GM18511 (cell line): ENCODE results near the gene LRFN2.

Source experiments
- ATAC-seq: cut with Tn5 transposase; IDR thresholded peaks from one replicate; pipeline ENCODE4 v1.9.1; 2021; ENCODE audit warnings: mild to moderate bottlenecking, moderate library complexity; ENCODE audit not compliant: unreplicated experiment

LRFN2 gene

DNA sequence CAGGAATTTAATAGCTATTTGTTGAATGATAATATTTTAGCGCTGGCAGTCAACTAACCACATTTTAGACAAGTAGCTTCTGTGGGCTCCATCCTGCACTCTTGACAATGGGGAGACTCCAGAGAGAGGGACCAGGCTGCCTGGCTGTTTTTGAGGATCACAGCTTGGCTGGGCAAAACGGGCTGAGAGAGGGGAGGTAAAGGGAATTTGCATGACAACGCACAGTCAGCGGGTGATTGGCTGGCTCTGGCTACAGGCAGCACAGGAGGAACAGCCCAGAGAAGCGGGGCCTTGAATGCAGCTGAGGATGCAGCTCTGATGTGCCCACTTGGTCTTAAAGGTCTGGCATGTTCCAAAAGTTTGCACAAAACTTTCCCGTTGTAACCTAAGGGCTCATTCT lies 41.2 kb downstream of the LRFN2 start:
- ATAC-seq: no peak

DNA sequence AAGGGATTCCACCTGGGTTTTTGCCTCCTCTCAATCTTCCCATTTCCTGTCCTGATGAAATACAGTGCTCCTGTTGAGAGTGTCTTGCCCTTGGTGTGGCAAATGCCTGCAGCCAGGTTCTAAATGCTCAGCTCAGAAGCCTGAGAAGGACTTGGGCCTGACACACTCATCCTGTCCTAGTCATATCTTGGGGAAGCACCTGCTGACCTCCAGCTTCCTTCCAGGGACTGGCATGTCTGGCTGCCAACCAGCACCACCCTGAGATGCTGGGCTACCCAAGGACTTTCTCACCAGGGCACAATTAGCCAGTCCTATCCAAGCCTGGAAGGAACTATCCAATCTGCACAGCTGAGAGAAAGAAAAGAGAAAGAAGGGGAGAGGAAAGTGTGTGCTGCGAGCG lies 43.4 kb downstream of the LRFN2 start:
- ATAC-seq: no peak

DNA sequence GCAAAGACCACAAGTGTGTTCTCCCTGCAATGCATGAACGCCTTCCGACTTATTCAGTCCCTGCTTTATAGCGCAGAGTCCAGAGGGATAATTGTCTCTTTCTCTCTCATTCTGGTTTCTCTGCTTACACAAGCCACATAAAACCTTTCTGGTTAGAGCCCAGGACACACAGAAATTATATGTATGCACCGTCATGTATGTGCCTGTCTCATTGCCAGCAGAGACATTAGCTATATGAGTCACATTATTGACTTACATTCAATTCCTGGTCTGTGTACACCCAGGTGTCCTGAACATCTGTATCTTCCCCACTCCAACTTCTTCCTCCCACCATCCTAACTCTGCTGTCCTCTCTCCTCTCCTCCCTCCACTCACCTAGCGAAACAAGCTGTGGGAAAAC lies 44.0 kb downstream of the LRFN2 start:
- no peak for ATAC-seq

DNA sequence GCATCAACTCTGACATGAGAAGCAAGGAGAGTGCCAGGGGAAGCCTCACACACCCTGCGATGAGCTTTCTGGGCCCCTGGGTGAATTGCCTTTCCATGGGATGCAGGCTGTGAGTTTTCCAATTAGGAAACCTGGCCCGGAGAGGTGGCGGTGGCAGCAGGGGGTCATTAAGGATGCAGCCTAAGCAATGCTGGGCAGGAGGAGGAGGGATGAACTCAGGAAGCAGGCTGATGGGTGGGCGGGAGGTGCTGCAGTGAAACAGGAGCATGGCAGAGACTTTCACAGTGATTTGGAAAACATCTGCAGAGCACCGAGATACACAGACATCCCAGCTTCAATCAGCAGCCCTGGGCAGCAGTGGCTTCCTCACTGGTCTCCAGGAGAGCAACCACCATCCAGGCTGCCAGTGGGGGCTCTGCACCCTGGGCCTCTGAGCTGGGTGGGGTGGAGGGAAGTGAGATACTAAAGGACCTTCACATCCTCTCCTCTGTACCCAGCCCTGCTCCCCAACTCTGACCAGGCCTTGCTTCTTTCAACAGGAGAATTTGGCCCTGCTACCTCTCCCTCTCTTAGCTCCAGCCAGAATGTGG lies 44.9 kb downstream of the LRFN2 start:
- no peak for ATAC-seq

DNA sequence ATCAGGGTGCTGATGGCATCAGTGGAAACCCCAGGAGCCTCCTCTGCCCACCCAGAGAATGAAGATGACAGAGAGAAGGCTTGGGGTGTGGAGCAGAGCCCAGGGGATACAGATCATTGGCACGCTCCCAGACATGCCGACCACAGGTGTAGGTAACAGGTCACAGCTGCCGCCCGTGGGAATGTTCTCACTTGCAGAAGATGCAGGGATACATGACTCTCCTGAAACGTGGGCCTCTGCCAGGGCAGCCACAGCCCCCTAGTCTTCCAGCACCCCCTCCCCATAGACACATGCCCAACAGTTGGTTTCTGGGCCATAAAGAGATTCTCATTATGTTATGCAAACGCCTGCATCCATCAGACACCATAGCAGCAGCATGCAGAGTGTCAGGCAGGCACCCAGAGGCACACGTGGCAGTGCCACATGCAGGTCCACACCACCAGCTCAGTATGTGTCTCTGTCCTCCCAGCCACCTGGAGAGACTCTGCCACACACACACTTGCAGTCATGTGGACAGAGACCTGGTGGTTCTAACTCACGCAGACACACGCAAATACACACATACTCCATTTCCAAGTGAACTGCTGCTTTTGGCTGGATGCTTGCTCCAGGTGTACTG lies 45.5 kb downstream of the LRFN2 start:
- no peak for ATAC-seq

DNA sequence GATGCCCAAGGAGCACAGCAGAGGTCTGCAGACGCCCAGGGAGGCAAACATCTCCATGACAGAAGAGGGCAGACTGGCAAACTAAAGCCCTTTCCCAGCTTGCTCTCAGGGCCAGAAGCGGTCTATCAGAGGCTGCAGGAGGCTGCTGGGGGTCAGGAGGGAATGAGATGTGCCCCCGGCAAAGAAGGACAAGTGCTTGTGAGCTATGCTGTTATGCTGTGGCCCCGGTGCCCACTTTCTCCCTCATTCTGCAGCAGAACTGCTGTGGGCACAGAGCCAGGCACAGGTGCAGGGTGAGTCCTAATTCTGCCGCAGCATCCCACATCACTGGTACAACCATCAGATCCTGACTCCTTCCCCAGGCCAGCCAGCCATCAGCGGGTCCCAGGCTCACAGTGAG lies 46.4 kb downstream of the LRFN2 start:
- no peak for ATAC-seq

DNA sequence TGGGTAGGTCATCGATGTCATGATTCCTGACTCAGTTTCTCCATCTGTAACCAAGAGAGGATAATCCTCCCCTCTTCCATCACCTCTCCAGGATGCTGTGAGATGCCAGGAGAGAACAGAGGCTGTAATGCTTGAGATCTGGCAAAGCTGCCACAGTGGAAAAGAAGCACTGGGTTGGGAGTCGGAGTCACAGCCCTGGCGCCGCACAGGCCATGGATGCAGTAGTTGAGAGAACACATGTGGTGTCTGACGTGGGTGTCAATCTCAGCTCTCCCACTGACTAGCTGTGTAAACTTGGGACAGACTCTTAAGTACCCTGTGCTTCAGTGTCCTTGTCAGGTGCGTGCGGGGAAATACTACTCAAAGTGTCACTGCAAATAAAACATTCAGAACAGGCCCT lies 47.3 kb downstream of the LRFN2 start:
- ATAC-seq: no peak

DNA sequence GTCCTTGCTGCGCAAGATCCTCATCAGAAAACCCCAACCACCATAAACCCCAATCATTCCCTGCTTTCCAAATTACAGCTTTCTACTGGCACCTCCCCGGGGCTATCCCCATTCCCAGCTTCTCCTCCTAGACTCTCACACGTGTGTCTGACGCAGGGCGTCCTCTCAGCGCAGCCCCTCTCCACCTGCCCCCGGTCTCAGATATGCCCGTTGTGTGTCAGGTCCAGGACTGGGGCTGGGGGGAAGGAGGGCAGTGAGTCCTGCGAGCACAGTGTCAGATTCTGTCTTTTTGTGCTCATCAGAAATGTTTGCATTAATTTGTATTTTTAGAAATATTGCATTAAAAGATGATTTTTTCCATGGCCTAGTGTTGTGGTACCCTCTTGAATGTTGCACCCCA lies 48.6 kb downstream of the LRFN2 start:
- ATAC-seq: no peak

DNA sequence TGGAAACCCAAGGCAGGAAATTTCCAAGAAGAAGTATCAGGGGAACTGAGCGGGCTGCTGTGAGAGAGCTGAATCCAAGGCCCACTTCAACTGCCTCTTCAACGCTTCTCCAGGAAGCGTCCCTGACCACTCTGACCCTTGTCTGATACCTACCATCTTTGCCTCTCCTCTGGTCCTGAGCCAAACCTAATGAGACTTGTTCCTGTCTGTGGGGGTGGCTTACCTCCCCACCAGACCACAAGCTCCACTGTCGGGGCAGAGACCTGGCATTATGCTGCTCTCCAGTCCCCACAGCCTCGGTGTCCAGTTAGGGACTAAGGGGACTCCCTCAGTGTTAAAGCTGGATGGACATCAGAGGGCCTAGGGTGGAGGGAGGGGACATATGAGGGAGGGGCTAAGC lies 49.7 kb downstream of the LRFN2 start:
- ATAC-seq: no peak

DNA sequence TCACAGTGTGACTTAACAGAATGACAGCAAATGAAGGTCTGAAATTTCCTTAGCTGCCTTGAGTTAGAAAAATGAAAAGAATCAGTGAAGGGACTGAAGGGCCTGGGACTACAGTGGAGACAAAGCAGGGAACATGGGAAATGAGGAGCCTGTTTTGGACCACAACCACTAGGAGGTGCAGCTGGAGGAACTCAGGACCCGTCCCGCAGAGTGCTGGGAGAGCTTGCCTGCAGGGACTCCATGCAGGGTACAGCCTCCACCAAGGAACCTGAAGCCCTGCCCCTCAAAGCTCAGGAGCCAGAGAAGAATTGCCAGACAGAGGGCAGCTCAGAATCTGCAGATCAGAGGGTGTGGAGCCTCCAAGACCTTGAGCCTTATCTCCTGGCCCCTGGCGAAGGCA lies 50.7 kb downstream of the LRFN2 start:
- no peak for ATAC-seq

DNA sequence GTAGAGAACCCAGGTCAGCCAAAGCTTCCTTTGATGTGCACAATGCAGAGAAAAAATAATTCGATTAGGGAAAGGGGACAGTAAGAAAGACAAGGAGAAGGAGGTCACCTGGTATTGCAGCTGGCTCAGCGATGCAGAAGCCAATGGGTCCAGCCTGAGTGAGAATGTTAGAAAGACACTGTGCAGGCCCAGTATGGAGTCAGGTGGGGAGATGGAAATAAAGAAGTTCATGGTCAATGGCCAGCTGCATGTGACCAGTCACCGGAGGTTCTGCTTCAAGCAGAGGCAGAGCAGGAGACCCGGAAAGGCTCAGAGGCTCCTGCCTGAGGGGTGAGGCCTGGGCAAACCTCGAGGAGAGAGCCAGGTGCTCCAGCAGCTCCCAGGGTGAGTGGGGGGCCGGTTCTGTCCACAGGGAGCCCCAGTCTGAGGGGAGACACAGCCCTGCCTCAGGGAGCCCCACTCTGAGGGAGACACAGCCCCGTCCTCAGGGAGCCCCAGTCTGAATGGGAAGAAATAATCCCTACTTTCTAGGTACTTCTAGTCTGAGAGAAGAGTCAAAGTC lies 51.3 kb downstream of the LRFN2 start:
- ATAC-seq: no peak

DNA sequence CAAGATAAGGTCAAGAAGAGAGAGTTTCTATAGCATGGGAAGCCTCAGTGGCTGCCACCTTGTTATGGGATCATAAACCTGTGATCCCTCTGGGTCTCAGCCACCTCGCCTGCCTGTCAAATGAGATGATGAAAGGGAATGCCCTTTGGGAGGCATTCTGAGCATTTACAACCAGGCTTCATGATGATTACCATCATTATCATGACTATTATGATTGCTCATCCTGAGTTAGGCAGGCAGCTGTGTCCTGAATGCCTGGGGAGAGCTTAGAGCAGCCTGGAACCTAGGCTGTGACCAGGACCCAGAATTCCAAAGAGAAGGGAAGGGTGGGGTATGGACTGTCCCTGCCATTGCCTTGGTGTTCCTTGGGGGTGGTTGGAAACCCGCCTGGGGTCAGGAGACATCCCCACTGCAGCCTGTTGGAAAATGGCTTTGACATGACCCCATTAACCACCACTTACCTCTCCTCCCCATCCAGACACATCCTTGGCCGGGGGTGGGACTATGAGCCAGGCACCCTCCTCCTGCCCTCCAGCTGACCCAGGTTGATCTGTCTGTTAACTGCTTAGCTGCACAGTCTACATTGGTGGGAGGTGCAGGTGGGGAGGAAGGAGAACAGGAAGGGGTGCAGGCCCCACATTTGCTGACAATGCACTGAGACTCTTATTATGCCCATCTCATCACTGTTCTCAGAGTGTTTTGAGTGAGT lies 51.9 kb downstream of the LRFN2 start:
- ATAC-seq: no peak

DNA sequence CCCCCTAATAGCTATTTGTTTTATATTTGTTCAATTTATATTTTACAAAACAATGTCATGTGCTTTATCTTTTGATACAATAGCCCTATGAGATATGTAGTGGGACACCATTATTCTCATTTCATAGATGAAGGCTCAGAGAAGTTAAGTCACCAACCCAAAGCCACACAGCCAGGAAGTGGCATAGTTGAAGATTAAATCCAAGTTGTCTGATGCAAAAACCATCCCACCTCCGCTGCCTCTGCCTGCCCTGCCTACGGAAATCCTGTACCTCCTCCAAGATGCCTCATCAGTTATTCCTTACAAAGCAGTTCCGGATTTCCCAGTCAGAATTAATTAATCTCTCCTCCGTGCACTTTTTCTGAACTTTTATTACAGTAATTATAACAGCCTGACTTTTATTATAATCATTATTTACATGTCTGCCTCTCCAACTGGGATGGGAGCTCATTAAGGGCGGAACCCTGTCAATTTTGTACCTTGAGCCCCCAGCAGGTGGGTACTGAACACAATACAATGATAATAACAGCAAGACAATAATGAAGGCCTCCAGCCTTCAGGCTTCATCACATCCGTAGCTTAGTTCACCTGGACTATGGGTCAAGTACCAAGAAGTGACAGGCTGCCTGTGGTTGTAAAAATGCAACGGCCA lies 54.7 kb downstream of the LRFN2 start:
- no peak for ATAC-seq

DNA sequence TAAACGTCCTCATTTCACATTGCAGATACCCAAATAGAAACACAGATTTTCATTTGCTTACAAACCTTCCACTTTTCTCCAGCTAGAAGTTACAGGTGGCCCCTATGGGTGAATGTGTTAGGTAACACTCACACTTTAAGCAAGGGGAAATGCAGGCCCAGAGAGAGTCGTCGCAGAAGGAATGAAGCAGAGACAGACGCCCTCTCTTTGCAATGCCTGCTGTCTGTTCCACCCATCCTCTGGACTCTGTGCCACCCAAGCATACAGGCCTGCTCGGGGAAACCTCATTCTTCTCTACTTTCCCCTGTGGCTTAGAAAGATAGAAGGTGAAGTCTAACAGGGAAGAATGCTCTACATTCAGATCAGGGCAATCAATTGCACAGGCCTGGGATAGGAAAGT lies 57.2 kb downstream of the LRFN2 start:
- ATAC-seq: no peak

DNA sequence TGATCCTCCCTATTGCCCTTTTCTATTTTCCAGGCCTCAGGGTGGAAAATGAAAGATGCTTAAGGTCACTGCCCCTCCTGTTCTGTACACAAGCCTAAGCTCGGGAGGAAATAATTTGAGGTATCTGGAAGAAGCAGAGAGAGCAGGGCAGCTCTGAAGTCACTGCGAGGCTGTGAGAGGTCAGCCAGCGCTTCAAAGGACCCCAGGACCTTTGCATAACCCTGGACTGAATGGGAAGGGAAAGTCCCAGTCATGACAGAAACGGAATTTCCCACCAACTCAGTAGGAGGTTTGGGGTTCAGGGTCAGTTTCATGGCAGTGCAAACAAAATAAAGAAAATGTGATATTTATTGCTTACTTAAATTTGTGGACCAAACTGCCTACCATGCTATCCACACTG lies 58.1 kb downstream of the LRFN2 start:
- no peak for ATAC-seq

DNA sequence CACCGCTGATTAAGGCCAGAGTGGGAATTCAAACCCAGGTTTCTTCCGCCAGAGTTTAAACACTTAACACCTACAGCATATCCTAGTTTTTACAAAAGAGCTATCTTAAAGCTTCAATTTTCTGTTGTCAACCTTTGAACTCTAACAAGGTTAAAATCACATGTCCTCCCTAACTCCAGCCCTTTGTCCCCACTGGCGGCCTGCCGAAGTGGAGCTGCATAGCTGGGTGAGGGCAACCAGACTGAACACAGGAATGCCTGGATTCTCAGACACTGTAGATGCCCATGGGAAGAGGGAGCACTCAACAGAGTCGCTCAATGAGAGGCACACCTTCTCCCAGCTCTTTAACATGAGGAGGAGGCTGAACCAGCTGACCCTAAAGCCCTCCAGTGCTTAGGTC lies 59.1 kb downstream of the LRFN2 start:
- ATAC-seq: no peak

DNA sequence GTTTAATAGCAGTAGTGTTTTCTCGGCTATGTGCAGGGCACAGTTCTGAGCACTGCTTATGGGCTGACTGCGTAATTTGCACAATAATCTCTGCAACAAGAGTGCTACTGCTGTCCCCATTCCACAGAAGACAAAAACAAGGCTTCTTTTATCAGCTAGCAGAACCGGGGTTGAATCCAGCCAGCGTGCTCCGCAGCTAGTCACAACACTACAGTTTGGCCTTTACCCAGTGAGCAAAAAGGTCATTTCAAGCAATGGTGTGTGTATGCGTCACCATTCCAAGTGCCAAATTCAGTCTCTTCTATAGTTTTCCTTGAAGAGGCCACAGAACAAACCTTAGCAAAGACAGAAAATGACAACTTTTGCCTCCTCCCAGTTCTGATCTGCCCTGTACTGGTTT lies 61.1 kb downstream of the LRFN2 start:
- no peak for ATAC-seq

DNA sequence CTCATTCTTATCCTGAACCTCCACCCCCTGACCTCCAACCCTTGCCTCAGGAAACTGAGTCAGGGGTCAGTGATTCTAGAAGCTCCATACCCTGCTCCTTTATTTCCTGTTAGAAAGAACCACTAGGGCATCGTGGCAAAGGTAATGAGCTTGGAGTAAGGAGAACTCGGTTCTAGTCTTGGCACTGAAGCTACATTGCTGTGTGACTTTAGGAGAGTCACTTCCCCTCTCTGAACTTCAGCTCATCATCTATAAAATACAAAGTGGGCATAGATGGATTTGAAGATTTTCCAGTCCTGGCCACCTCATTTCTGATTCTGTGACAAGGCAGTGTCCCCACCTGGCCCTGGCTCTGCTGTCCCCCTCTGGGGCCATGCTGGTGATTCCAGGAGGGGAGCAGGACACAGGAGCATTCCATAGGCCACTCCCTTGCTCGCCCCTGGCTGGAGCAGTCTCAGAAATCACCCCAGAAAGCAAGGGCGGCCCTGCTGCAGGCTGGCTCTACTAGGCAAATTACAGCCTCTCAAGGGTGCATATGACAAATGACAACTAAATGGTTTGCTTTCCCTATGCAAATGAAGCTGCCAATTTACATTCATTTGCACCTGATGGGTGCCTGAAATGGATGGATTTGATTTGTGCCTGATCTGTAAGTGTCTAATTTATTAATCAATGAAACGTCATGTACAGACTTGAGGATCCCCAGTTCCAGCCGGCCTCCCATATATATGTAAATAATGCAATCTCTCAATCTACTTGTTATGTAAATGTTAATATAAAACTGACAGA lies 62.2 kb downstream of the LRFN2 start:
- ATAC-seq: no peak

DNA sequence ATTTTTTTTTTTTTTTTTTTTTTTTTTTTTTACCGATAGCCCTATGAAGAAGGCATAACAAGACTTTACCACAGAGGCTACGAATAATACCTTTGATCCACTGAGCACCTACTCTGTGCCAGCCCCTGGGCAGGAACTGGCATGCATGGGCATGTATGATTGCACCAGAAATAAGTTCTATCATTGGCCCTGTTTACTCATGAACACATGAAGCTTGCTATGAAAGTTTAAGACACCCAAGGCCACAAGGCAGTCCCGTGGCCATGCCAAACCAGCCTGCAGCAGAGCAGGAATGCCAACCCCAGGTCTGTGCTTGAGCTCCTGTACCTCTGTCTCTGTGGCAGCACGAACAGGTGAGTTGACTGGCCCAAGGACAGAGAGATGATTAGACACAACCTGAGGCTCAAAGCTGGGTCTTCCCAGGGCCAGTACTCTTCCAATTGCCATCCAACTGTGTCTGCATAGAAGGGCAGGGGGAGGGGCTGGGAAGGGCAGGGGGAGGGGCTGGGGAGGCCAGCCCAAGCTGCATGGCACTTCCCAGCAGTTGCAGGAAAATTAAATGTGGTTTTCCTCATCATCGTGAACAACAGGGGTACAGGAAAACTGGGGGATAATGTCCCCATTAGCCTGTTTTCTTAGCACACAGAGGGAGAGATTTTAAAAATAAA lies 63.5 kb downstream of the LRFN2 start:
- no peak for ATAC-seq

DNA sequence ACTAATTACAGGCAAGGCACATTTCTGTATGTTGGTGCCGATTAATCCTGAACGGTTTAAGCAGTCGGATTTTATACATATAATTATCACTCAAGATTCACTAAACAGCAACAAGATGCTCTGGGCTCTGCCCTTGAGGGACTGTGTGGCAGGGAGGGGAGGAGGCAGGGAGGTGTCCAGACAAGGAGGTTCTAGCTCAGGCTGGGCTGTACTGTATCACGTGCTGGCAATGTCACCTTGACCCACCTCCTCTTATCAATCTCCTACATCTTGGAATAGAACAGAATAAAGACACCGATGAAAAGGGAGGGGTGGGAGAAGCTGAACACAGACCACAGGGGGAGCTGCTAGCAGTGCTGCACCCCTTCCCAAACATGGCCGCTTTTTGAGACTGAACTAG lies 65.7 kb downstream of the LRFN2 start:
- ATAC-seq: no peak

DNA sequence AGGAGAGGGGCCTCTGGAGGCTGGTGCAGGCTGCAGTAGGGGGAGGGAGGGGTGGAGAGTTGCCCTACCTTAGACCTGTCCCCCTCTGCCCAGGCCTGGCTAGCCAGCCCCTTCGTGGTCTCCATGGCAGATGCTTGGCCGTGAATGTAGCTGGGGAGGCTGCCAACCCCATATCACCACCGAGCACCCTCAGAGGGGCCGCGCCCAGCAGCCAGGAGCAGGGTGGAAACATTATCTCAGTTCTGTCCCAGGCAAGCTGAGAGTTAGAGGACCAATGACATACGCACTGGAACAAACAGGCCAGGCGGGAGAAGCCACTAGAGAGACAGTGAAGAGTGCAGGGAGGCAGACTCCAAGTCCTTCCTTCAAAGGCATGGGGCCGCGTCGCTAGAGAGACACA lies 66.5 kb downstream of the LRFN2 start:
- no peak for ATAC-seq
